Activated CD4-positive, alpha-beta T cell treated with anti-CD3 and anti-CD28 coated beads for 36 hours (primary cell): ENCODE data around the gene SULT2B1. TPM values are rescaled to one million over a fixed set of nuclear protein-coding genes. Genes with fewer than 3 reads are reported as not detected.
A peak's percentile ranks its signal among the peaks of the same experiment; 100 is the strongest.
"Not testable (repeated sequence)": the region's sequence is repeated elsewhere in the genome, so short reads cannot be mapped to it uniquely, and the experiment has no call there.

Source experiments
- ATAC-seq: fragments of 200-7000 bp; cut with Tn5 transposase; one replicate; pipeline ENCODE4 v1.10.0; 2021; ENCODE audit warnings: mild to moderate bottlenecking, moderate library complexity
- CTCF ChIA-PET: fragments of 350-600 bp; sonication (Branson Sonifier 250); formaldehyde crosslinking; loops from one replicate; lab custom pipeline; 2021; ENCODE audit warnings: antibody characterized with exemption; lab: Charles Lee
- POLR2A ChIA-PET: fragments of 350-600 bp; sonication (Branson Sonifier 250); formaldehyde crosslinking; loops from one replicate; lab custom pipeline; 2021; ENCODE audit warnings: antibody characterized with exemption, inconsistent platforms; lab: Charles Lee
- DNase-seq: peaks from one replicate; pipeline ENCODE4 v3.0.0-alpha.2; 2020
- H3K27ac Mint-ChIP-seq: one replicate; pipeline ENCODE4 v1.8.0; 2021; ENCODE audit warnings: mixed read lengths
- H3K27me3 Mint-ChIP-seq: one replicate; pipeline ENCODE4 v1.8.0; 2021; ENCODE audit warnings: mixed read lengths
- H3K36me3 Mint-ChIP-seq: one replicate; pipeline ENCODE4 v1.8.0; 2021; ENCODE audit warnings: low read depth, mixed read lengths
- H3K4me1 Mint-ChIP-seq: one replicate; pipeline ENCODE4 v1.8.0; 2021; ENCODE audit warnings: mixed read lengths
- H3K4me3 Mint-ChIP-seq: one replicate; pipeline ENCODE4 v1.8.0; 2021; ENCODE audit warnings: mild to moderate bottlenecking, moderate library complexity, mixed read lengths
- H3K9me3 Mint-ChIP-seq: one replicate; pipeline ENCODE4 v1.8.0; 2021; ENCODE audit warnings: low read depth, mixed read lengths
- intact Hi-C, 2 experiments: fragments of 100-400 bp; cut with DNase I in 1 of 2; cut with micrococcal nuclease in 1 of 2; formaldehyde crosslinking; loops; one replicate each; pipeline versions ENCODE4 v1.14.2 to v1.15.1; 2022 to 2024; cut with DNase I, micrococcal nuclease
- total RNA-seq, 2 experiments: library from RNA; stranded (reverse); gene quantifications; one replicate each; pipeline ENCODE4 v1.2.3, GENCODE V29; 2021

The SULT2B1 gene
- total RNA-seq, 2 experiments from 2014 or later: not detected

DNA sequence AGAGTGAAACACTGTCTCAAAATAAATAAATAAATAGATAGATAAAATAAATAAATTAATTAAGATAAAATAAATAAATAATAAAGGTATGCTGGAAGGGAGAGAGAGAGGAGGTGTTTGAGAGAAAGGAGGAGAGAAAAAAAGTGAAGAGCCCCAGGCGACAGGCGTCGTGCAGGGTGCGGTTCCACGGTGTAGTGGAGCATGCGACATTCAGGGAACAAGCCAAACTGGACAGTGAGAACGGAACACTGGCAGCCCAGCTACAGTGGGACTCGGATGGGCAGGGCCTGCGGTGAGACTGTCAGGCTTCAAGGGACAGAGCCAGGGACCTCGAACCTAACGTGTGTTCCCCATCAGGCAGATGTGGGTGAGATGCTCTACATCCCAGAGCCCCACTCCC, 9.4 kb downstream of the SULT2B1 start:
- ChIA-PET POLR2A (no interaction called here), CTCF (interaction anchor here (0.6 kb wide), 1 partner anchor 30 kb away, joined by 3 read pairs; no protein-coding TSS in a partner anchor)
- ATAC-seq: no peak
- no peak overlapping the region for H3K27ac Mint-ChIP-seq
- peaks cover 8% of the 10 kb centered on the region for H3K27me3 Mint-ChIP-seq
- no peaks in the 10 kb centered on the region for H3K9me3 Mint-ChIP-seq
- no peak for DNase-seq
- intact Hi-C loops: no loop called here
- H3K4me1 Mint-ChIP-seq: no peaks in the 10 kb centered on the region
- H3K4me3 Mint-ChIP-seq: no peak overlapping the region
- H3K36me3 Mint-ChIP-seq: no peaks in the 10 kb centered on the region

DNA sequence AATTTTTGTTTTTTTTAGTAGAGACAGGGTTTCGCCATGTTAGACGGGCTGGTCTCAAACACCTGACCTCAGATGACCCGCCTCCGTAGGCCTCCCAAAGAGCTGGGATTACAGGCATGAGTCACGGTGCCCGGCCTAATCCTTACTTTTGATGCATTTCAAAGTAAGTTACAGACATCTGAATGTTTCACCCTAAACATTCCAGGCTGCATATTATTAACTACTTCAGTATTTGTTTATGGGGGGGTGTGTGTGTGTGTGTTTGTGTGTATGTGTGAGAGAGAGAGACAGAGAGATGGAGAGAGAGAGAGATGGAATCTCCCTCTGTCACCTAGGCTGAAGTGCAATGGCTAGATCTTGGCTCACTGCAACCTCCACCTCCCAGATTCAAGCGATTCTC, 13.1 kb downstream of the SULT2B1 start:
- ChIA-PET POLR2A (no interaction called here), CTCF (no interaction called here)

DNA sequence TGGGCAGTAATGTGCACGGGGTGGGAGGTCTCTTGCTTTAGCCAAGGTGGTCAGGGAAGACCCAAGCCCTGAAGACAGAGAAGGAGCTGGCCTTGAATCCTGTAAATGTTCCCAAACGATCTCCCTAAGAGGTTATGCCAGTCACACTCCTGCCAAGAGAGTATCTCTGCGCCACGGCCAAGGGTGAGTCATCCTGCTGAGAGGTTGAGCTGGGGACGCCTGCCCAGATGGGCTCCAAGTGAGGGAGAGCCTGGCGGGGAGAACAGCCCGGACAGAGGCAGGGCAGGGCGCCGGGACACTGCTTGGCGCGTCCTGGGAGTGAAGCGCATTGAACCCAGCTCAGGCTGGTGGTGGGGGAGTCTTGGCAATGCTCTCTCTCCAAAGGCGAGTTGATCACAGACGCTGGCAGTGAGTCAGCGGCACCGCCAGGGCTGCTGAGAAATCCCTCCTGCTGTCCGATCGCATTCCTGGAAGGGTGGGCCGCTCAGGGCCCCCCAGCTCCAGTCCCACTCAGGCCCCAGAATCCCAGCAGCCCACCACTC, 16.4 kb downstream of the SULT2B1 start:
- Mint-ChIP-seq H3K9me3 (no peaks in the 10 kb centered on the region), H3K36me3 (no peaks in the 10 kb centered on the region), H3K27ac (no peak overlapping the region), H3K4me3 (no peak overlapping the region), H3K4me1 (no peaks in the 10 kb centered on the region), H3K27me3 (peaks cover 7% of the 10 kb centered on the region)
- ATAC-seq (peak; percentile 33), DNase-seq (peak; percentile 18)
- CTCF ChIA-PET: no interaction called here
- intact Hi-C loops: no loop called here
- POLR2A ChIA-PET: no interaction called here

More for the DNA sequence above, 13.1 kb downstream of the SULT2B1 start:
- Mint-ChIP-seq H3K9me3 (no peaks in the 10 kb centered on the region), H3K27me3 (peaks cover 4% of the 10 kb centered on the region), H3K27ac (no peak overlapping the region), H3K4me3 (no peak overlapping the region), H3K4me1 (no peaks in the 10 kb centered on the region), H3K36me3 (no peaks in the 10 kb centered on the region)
- intact Hi-C loops: no loop called here
- ATAC-seq (no peak), DNase-seq (no peak)

DNA sequence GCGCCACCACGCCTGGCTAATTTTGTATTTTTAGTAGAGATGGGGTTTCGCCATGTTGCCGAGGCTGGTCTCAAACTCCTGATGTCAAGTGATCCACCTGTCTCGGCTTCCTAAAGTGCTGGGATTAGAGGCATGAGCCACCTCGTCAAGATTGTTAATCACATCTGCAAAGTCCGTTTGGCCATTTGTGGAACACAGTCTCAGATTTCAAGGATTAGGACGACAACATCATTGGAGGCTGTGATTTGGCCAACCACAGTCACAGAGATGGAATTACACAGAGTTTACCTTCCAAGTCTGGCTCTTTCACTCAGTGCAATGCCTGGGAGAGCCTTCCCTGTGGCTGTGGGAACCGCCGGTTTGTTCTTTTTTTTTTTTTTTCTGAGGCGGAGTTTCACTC, 17.8 kb downstream of the SULT2B1 start:
- Mint-ChIP-seq H3K27me3 (peaks cover 7% of the 10 kb centered on the region), H3K36me3 (no peaks in the 10 kb centered on the region), H3K9me3 (no peaks in the 10 kb centered on the region), H3K4me3 (no peak overlapping the region), H3K4me1 (no peaks in the 10 kb centered on the region), H3K27ac (no peak overlapping the region)
- ChIA-PET POLR2A (no interaction called here), CTCF (interaction anchor here (2.4 kb wide), 1 partner anchor 14 kb away, joined by 7 read pairs; no protein-coding TSS in a partner anchor)
- intact Hi-C loops: no loop called here
- ATAC-seq (no peak), DNase-seq (no peak)

DNA sequence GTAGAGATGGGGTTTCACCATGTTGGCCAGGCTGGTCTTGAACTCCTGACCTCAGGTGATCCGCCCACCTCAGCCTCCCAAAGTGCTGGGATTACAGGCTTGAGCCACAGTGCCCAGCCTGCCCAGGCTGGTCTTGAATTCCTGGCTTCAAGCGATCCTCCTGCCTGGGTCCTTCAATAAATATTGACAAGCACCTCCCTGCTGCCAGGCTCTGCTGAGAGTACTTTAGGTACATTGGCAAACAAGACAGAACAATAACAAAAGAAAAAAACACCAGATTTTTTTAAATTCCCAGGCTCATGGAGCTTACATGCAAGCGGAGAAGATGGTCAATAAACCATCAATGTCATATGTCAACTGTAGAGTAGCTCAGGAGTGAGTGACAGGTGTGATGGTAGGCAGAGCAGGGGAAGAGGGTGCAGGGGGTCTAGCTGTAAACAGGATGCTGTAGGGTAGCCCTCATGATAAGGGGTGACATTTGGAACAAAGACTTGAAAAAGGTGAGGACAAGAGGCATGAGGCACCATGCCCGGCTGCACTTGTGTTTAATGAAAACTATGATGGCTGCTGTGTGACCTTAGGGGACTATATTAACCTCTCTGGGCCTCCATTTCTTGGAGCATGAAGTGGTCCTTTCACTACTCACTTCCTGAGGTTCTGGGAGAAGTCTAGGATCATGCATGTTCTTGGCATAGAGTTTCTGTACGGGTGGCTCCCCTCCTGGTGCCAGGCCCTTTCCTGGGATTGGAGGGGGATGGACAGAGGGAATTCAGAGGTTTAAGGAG, 19.6 kb downstream of the SULT2B1 start:
- ChIA-PET POLR2A (no interaction called here), CTCF (interaction anchor here (0.9 to 2.4 kb wide), 3 partner anchors 13 to 78 kb away, joined by 3 to 7 read pairs (median 3); no protein-coding TSS in a partner anchor)
- Mint-ChIP-seq H3K4me1 (no peaks in the 10 kb centered on the region), H3K27ac (no peak overlapping the region), H3K4me3 (no peak overlapping the region), H3K36me3 (no peaks in the 10 kb centered on the region), H3K9me3 (no peaks in the 10 kb centered on the region), H3K27me3 (peaks cover 7% of the 10 kb centered on the region)
- DNase-seq: no peak
- intact Hi-C loops: no loop called here
- no peak for ATAC-seq

DNA sequence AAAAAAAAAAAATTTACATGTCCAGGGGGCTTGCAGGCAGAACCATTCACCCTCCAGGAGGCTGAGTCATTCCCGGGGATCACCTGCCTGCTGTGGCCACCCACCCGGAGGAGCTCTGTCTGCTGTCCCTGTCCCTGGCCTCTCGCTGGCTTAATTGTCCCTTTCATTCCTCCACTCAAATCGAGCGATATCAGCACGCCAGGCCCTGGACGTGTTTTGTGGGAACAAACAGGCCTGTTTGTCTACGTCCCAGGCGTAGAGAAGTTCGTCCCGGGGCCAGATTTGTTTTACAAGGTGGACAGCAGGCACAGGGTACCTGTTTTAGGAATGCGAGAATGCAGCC, 21.2 kb downstream of the SULT2B1 start:
- DNase-seq (no peak), ATAC-seq (no peak)
- Mint-ChIP-seq H3K4me1 (no peaks in the 10 kb centered on the region), H3K36me3 (no peaks in the 10 kb centered on the region), H3K27ac (no peak overlapping the region), H3K9me3 (no peaks in the 10 kb centered on the region), H3K4me3 (no peak overlapping the region), H3K27me3 (peaks cover 3% of the 10 kb centered on the region)
- ChIA-PET CTCF (interaction anchor here (1.9 kb wide), 1 partner anchor 11 kb away, joined by 8 read pairs; no protein-coding TSS in a partner anchor), POLR2A (no interaction called here)
- intact Hi-C loops: no loop called here

DNA sequence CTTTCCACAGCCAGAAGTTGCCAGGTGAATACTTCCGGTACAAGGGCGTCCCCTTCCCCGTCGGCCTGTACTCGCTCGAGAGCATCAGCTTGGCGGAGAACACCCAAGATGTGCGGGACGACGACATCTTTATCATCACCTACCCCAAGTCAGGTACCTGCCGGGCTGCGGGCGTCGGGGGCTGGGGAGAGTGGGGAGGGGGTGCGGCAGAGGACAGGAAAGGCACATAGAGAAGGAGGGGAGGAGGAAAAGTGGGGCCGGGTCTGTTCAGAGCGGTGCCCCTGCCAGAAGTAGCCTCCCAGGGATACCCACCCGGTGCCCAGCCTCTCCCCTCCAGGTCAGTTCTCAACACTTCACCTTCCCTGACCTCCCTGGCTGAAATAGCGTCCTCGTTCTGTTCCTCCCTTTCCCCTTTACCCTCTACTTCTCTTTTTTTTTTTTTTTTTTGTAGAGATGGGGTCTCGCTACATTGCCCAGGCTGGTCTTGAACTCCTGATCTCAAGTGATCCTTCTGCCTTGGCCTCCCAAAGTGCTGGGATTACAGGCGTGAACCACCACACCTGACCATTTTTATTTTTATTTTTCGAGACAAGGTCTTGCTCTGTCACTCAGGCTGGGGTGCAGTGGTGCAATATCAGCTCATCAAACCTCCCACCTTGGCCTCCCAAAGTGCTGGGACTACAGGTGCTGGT, 24.1 kb downstream of the SULT2B1 start:
- H3K4me3 Mint-ChIP-seq: no peak overlapping the region
- H3K9me3 Mint-ChIP-seq: no peaks in the 10 kb centered on the region
- no peaks in the 10 kb centered on the region for H3K4me1 Mint-ChIP-seq
- intact Hi-C loops: no loop called here
- H3K27ac Mint-ChIP-seq: no peak overlapping the region
- CTCF ChIA-PET: no interaction called here
- POLR2A ChIA-PET: interaction anchor here (0.5 kb wide), 1 partner anchor 310 kb away, joined by 3 read pairs; no protein-coding TSS in a partner anchor
- H3K36me3 Mint-ChIP-seq: no peaks in the 10 kb centered on the region
- ATAC-seq: no peak
- H3K27me3 Mint-ChIP-seq: no peaks in the 10 kb centered on the region
- DNase-seq: no peak

DNA sequence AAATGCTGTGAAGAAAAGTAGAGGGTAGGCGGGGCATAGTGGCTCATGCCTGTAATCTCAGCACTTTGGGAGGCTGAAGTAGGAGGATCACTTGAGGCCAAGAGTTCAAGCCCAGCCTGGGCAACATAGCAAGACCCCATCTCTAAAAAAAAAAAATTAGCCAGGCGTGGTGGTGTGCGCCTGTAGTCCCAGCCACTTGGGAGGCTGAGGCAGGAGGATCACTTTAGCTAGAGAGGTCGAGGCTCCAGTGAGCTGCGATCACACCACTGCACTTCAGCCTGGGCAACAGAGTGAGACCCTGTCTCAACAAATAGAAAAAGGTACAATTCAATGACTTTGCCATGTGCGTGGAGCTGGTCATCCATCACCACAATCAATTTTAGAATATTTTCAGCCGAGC, 25.9 kb downstream of the SULT2B1 start:
- H3K27me3 Mint-ChIP-seq, intact Hi-C loops, POLR2A ChIA-PET, H3K4me3 Mint-ChIP-seq, H3K4me1 Mint-ChIP-seq, DNase-seq, ATAC-seq, H3K36me3 Mint-ChIP-seq, H3K27ac Mint-ChIP-seq, H3K9me3 Mint-ChIP-seq: not testable (repeated sequence)
- CTCF ChIA-PET: interaction anchor here (0.7 to 1.1 kb wide), 3 partner anchors 71 to 96 kb away, joined by 3 to 4 read pairs (median 3); no protein-coding TSS in a partner anchor

DNA sequence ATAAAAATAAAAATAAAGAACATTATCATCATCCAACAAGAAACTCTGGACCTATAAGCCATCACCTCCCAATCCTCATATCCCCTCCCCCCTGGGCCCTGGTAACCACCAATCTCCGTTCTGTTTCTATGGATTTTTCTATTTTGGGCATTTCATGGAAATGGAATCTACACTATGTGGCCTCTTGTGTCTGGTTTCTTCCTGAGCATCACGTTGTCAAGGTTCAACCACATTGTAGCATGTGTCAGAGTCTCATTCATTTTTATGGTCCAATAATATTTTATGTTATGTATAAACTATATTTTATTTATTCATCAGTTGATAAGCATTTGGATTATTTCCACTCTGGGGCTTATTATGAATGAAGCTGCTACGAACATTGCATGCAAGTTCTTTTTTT, 26.9 kb downstream of the SULT2B1 start:
- no peaks in the 10 kb centered on the region for H3K9me3 Mint-ChIP-seq
- H3K36me3 Mint-ChIP-seq: no peaks in the 10 kb centered on the region
- CTCF ChIA-PET: no interaction called here
- H3K4me3 Mint-ChIP-seq: no peak overlapping the region
- POLR2A ChIA-PET: no interaction called here
- intact Hi-C loops: no loop called here
- no peak for ATAC-seq
- no peaks in the 10 kb centered on the region for H3K4me1 Mint-ChIP-seq
- no peak overlapping the region for H3K27ac Mint-ChIP-seq
- no peaks in the 10 kb centered on the region for H3K27me3 Mint-ChIP-seq
- DNase-seq: no peak

DNA sequence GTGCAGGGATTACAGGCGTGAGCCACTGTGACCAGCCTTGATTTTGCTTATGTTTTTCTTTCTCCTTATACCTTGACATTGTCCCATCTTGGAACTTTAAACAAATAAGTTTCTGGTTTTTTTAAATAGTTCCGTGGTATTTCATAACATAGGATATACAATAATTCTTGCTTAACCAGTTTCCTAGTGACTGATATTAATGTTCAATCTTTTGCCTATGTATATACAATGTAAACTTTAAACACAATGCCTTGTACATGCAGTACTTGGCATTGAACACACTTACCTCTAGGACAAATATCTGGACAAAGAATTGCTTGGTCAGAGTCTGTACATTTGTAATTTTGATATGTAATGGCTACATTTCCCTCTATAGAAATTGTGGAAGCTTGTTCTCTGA, 30.2 kb downstream of the SULT2B1 start:
- intact Hi-C loops: loop anchor here in 1 of 2 experiments (10.0 kb wide), 1 partner anchor 257 kb away; the partner anchor contains the start of gene EMP3
- no peaks in the 10 kb centered on the region for H3K36me3 Mint-ChIP-seq
- no peak overlapping the region for H3K4me3 Mint-ChIP-seq
- peaks cover 5% of the 10 kb centered on the region for H3K4me1 Mint-ChIP-seq
- CTCF ChIA-PET: no interaction called here
- H3K27ac Mint-ChIP-seq: no peak overlapping the region
- no peaks in the 10 kb centered on the region for H3K9me3 Mint-ChIP-seq
- H3K27me3 Mint-ChIP-seq: no peaks in the 10 kb centered on the region
- POLR2A ChIA-PET: no interaction called here
- no peak for DNase-seq
- no peak for ATAC-seq

DNA sequence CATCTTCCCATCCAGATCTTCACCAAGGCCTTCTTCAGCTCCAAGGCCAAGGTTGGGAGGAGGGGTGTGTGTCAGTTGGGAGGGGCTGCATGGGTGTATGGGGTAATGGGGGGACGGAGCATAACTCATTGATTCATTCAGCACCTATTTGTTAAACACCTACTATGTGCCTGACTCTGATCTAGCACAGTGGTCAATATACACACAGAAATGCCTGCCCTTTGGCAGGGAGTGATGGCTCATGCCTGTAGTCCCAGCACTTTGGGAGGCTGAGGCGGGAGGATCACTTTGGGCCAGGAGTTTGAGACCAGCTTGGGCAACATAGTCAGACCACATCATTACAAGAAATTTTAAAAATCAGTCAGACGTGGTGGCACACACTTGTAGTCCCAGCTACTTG, 35.4 kb downstream of the SULT2B1 start:
- peaks cover 15% of the 10 kb centered on the region for H3K4me1 Mint-ChIP-seq
- no peaks in the 10 kb centered on the region for H3K9me3 Mint-ChIP-seq
- ATAC-seq: no peak
- no peaks in the 10 kb centered on the region for H3K27me3 Mint-ChIP-seq
- no peaks in the 10 kb centered on the region for H3K36me3 Mint-ChIP-seq
- intact Hi-C loops: loop anchor here (5.0 to 10.0 kb wide), 2 partner anchors 190 to 263 kb away; partner anchors contain the start of gene EMP3 (in 1 of the 2)
- ChIA-PET CTCF (interaction anchor here (0.6 to 3.0 kb wide), 2 partner anchors 81 to 1109 kb away, joined by 3 to 15 read pairs; no protein-coding TSS in a partner anchor), POLR2A (interaction anchor here (0.6 kb wide), 1 partner anchor 28 kb away, joined by 5 read pairs; no protein-coding TSS in a partner anchor)
- no peak overlapping the region for H3K27ac Mint-ChIP-seq
- no peak for DNase-seq
- H3K4me3 Mint-ChIP-seq: no peak overlapping the region
